ENCODE measurements around the gene FCN2.

- TF ChIP-seq POLR2A (IDR thresholded peaks at IDR 0.05; ENCODE audit: low read length) (no peak), GATA1 (IDR thresholded peaks at IDR 0.05; ENCODE audit: low read depth, low read length) (no peak)
These were observed 682 bp downstream of the FCN2 start for GRCh38 chr9:134881313-134881670.
